ENCODE data around the gene TBC1D4.

TBC1D4 gene

DNA sequence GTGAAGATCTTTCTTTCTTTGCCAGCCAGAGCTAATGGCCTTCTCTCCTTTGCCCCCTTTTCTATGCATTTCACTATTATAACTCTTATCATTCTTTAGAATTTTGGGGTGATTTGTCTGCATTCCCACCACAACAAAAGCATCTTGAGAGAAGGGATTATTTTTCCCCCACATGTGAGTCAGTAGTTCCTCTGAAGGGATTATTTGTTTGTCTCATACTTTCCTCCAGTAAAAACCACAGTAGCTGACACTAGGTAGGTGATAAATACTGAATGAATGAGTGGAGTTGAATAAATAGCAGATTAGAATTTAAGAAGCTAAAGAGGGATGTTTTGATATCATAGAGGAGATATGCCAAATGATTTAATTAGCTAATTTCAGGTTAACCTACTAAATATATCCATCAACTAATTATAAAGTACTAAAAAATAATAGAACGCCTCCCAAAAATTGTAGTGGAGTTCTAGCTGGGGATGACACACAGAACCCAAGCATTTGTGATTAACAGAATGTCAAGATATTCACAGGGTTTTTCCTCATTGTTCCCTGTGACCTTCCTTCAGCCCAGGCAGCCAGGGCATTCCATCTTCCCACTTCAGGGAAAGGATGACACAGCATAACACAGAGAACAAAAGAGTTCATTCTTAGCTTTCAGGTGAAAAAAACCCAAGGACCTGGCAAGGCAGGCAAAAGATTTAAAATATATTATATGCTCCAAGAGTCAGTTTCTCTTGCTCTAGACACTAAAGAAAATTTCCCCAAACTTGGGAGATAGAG lies 3.5 kb upstream of the TBC1D4 start:
- no peak for DNase-seq

DNA sequence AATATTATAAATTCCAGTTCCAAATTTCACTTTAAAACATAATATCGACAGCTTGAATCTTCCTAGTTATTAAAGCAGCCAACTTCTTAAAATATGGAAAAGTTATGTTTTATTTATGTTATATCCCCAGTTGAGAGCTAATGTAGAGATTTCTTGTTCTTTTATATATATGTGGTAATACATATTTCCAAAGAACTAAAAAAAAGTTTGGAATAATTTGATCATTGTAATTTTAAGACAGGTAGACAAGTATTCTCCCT lies 781 bp upstream of the TBC1D4 start:
- DNase-seq, result no peak

DNA sequence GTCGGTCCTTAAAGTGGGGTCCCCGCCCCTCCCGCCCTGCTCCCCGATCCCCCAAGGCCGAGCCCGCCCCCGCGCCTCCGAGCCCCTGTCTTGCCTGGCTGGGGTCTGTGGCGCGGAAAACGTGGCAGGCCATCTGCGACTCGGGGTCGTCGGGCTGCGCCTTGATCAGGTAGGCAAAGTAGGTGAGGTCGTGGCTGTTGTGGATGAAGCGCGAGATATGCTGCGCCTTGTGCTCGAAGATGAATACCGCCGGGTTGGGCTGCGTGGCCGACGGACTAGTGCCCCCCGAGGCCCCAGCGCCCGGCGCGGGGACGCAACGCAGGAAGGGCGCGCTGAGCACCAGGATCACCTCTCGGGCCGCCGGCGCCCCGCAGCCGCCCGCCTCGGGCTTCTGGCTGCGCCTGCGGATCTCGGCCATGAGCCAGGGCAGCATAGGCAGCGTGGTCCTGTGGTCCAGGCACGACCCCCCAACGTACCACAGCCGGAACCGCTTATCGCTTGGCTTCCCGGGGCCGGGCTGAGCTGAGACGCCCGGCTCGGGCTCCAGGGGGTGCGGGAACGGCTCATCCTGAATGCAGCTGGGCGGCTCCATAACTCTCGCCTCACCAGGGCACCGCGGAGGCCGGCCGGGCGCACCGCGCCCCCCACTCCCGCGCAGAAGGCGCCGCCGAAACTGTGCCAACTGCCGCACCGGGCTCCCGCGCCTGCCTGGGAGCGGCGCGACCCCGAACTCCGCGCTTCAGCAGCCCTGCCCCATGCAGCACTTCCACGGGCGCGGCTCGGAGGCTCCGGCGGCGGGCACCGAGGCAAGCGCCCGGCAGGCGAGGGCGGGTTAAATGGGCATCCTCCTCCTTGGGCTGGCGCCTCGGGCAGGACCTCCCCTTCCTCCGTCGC lies 546 bp downstream of the TBC1D4 start:
- no peak for DNase-seq

DNA sequence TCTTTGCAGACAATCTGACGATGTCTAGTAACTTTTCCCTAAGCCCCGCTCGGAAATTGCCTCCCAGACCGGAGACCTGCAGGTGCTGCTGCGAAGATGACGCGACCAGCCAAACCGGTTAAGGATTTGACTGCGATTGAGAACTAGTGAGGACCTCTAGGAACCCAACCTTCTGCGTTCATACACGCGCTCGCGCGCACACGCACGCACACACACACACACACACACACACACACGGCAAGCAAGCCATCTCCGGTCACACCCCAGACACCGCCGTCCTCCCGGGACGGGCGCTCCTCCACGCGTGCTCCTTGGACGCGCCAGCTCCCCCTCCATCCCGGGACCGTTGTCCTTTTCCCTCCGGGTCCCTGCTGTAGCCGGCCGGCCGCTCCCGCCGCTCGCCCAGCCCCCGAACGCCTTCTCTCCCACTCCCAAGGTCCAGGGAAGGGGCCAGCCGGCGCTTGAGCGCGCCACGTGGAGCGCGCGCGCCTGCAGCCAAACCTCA lies 1.2 kb downstream of the TBC1D4 start:
- no peak for DNase-seq

DNA sequence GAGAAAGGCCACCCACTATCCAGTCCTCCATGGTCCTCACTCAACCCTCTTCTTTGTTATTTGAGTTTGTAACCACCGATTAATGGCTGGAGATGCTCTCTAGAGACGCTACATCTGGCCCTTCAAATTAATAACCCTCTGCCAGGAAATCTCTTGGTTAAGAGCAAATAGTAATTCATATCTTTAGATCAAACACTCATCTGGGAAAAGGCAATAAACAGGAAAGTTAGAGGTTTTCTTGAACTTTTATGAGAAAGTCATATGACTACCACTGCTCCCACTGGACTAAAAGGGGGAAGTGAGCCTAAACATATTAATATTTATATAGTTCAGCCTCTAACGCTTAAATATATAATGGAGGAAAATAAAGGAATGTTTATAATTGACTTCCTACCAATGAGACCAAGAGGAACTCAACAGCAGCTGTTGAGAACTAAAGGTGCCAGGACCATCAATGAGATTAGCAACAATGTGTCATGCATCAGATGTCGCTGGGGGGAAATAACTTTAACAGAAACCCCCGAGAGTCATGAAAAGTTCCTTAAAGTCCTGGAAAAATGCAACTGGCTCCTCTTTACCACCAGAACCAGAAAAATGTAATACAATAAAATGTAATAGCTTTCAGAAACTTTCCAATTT lies 2.7 kb downstream of the TBC1D4 start:
- DNase-seq, result no peak

DNA sequence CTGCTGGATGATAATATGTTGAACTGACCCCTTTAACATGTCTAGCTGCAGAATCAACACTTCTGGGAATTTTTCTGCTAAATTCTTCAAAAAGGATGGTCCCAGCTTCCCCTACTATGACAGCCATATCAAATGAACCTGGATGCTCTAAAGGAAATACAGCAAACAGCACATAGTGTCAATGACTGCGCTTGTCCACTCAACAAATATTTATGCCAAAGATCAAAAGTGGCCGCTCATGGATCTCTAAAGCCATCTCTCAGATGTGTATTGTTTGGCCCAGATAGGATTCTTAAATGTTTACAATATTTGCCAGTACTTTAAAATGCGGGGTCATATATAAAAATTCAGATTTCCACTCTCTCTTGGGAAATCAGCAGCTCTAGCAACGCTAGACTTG lies 3.3 kb downstream of the TBC1D4 start:
- DNase-seq, result no peak

DNA sequence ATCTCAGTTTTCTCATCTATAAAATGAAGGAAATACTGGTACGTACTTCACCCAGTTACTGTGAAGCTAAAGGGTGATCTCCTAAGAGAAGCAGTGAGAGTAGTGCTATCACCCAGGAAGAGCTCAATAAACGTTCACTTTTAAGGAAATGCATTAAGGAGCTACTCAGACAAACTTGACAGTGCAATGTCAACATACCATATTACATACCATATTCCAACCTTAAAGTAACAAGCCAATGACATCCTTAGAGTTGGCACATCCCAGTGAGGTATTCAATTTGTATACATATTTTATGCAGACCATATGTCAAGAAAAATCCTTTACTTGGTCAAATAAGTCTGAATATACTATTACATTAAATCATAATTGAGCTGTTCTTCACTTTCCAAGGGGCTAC lies 7.0 kb downstream of the TBC1D4 start:
- no peak for DNase-seq

DNA sequence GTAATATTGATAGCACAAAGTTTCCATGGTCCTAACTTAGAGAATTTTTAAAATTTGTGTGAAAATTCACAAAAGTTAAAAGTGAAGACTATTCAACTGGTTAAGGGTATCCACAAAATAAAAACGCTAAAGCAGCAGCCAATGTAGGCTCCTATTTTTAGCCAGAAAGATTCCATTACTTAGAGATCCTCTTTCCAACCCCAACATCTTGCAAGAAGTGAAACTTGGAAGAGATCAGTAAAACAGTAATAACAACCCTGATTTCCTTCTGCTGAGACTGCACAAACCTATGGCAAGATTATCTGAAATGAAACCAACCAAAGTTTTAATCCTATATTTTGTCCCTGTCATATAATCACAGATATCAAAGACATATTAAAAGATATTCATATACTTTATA lies 8.5 kb downstream of the TBC1D4 start:
- no peak for DNase-seq

DNA sequence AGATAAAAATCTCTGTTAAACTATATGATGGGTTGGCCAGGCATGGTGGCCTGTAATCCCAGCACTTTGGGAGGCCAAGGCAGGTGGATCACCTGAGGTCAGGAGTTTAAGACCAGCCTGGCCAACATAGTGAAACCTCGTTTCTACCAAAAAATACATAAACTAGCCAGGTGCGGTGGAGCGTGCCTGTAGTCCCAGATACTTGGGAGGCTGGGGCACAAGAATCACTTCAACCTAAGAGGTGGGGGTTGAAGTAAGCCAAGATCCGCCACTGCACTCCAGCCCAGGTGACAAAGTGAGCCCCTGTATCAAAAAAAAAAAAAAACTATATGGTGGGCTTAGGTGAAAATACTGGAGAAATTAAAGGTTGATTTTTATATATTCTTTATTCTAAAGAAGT lies 11.3 kb downstream of the TBC1D4 start:
- DNase-seq, result no peak

DNA sequence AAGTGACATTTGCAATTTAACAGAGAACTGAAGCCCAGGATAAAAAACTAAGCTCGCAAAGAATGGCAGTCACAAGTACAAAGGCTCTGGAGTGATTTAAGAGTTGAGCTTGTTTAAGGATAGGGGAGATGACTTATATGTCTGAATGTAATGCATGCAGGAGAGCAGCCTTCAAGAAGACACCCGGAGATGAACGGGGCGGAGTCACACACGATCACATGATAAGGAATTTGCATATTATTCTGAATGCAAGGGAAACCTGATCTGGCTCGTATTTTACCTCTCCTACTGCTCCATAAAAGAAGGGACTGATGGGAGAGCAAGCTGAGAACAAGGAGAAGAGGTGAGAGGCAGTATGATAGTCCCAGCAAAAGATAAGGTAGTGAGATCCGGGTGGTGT lies 12.9 kb downstream of the TBC1D4 start:
- DNase-seq, result no peak

DNA sequence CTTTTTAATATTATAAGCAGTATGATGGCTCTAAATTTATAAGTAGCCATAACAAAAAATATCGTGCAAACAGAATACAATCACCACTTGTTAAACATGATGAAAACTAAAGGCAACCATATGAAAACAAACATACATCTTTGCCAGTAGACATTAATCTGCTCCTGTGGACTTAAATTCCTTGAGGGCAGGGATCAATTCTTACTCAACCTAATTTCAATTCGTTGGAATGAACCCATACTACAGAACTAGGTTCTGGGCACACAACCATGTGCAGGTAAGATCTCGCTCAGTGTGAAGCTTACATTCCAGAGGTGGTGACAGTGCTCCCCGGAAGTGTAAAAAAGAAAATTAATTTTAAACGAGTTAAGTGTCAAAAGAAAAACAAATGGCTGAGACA lies 13.4 kb downstream of the TBC1D4 start:
- DNase-seq, result no peak

DNA sequence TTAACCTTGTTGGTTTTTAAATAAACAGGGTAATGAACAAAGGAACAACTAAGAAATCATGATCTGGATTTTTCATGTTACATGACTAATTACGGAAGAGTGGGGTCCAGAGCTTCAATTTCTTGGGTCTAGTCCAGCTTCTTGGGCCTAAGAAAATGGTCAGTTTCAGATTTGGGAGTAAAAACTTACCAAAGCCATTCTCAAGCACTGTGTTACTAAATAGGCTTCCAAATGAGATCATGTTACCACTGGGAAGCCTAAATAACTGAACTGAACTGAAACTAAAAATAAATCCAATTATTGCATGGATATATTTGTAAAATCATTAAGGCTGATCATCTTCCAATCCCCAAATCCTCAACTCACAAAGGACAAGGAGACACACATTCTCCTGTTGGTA lies 13.9 kb downstream of the TBC1D4 start:
- no peak for DNase-seq

DNA sequence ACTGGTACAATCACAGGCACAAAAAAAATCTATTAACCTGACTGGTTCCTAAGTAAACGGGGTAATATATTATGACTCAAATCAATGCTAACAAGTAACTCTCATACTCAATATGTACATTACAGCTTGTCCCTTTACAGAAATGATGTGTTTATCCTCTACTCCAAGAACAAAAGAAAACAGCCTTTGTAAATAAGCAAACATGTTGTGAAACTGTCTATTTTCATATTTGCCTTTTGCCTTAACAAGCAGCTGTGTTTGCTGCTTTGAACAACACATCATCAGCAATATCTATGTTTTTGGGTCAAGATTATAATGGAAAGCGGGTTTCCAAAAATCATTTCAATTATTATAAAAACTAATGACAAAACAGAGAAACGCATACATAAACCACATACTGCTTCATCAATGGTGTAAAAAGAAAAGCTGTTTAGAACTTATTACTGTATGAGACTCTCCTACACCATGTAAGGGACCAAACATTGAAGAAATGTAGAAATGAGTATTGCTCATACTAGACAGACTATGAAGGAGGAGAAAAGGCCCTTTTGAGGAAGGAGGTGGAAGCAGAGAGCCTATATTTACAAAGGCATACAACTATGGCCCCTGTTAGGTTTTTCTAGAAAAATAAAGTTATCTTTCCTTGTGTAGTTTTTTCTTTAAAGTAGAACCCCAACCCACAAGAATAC lies 14.8 kb downstream of the TBC1D4 start:
- DNase-seq, result no peak

DNA sequence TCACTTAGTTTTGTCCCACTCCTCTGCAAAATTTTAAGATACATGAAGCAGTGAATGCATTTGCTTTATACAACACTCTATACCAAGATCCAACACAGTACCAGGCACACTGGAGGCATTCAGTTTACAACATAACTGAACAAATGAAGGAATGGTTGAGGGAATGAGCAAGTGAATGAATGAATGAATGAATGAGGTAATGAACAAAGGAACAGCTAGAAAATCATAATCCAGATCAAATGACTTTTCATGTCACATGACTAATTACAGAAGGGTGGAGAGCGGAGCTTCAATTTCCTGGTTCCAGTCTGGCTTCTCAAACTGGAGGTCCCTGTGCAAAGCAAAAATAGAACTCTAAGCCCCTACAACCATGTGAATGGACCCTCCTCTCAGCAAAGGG lies 16.7 kb downstream of the TBC1D4 start:
- DNase-seq, result no peak

DNA sequence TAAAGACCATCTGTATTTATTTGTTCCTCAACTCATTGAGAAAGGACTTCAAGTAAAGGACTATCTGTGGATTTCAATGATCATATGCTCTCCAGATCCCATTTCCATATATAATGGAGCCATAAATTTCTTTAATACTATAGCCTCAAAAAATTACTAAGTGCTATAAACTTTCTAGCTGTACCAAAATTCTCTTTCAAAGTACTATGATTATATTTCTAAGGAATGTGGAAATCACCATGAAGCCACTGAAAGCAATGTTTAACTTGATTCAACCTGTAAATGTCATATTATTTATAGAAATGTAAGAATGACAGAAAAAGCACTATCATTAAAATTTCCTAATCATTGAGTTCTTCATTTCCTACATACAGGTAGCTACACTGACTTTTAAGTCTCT lies 20.7 kb downstream of the TBC1D4 start:
- no peak for DNase-seq

DNA sequence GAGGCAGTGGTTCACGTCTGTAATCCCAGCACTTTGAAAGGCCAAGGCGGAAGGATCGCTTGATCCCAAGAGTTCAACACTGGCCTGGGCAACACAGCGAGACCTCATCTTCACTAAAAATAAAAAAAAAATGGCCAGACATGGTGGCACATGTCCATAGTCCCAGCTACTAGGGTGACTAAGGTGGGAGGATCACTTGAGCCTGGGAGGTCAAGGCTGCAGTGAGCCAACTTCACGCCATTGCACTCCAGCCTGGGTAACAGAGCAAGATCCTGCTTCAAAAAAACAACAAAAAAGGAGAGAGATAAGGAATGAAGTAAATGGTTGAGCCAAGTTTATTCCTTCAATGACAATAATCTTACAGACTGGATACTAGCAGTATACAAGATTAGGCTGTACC lies 21.3 kb downstream of the TBC1D4 start:
- DNase-seq, result no peak

DNA sequence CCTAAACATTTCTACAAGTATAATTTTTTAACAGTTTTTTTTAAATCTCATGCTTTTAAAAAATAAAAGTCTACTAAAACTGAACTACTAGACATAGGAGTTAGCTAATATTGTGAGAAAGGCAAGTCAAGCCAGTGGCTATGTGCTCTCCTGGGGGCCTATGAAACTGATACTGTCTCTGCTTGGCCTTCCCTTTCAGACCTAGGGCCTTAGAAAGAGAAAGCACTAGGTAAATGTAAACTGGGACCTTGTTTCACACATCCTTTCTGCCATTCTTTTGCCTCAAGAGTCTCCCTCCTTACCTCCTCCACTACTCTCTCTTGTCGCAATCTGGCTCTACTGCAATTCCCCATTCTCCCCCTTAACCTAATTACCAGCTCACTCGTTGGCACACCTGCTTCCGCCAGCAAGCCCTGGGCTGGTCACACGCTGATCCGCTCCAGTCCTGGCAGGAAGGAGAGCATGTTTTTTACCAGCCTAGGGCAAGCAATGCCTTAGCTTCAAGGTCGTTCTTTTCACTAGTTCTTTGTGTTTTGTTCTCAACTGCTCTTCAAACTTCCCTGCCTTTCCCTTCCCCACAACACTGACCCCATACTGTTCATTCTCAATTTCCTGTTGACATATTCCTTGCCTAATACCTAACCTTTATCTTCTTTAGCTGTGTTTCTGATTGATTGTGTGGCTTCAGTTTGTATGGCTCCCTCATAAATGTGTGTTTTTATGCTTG lies 23.1 kb downstream of the TBC1D4 start:
- peak; percentile 34 for DNase-seq

DNA sequence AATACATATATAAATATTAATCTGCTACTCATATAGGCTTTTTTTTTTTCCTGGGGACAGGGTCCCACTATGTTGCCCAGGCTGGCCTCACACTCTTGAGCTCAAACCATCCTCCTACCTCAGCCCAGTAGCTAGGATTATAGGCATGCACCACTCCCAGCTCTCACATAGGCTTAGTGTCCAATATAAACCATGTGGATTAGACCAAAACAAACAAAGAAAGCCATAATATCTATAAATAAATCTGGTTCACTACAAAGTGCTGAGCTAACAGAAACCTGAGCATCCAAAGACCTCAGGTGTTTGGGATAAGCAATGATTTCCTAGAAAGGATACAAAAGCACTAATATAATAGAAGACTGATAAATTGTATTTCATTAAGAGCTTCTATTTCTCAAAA lies 26.0 kb downstream of the TBC1D4 start:
- DNase-seq, result no peak

DNA sequence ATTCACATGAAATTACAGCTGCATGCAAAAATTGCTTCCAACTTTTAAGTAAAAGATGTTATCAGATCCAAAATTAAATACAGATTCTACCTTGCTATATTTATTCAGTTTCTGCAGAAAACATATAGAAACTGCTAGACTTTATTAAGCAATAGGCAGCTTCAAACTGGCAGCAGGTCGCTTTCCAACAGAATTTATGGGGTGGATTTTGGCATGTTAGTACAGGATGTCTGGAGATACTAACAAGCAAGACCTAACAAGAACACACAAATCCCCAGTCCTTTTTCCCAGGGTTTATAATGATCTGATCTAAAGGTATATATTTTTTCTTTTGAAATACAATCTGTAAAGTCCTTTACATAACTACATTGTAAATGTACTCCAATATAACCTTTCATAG lies 27.5 kb downstream of the TBC1D4 start:
- DNase-seq, result no peak

DNA sequence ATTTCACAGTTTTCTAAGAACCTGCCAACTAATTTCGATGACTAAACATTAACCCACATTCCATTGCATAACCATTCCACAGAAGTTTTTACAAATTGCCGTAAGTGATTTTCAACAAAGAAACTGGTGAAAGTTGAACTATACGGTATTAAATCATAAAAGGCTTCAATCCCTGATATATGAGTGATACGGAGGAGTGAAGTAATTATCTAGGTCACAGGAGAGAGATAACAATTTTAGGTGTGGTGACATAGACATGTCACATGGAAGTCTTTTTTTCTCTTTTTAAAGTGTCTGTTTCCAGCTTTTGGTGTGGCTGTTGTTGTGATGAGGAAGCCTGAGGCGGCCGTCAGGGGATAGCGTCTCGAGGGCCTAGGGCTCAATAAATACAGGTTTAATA lies 29.4 kb downstream of the TBC1D4 start:
- DNase-seq, result no peak

DNA sequence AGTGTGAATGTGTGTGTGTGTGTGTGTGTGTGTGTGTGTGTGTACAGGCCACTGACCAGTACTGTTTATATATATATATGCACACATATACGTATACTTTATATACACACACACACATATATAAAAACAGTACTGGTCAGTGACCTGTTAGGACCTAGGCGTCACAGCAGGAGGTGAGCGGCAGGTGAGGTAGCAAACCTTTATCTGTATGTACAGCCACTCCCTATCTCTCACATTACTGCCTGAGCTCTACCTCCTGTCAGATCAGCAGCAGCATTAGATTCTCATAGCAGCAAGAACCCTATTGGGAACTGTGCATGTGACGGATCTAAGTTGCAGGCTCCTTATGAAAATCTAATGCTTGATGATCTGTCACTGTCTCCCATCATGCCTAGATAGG lies 34.5 kb downstream of the TBC1D4 start:
- DNase-seq, result no peak

DNA sequence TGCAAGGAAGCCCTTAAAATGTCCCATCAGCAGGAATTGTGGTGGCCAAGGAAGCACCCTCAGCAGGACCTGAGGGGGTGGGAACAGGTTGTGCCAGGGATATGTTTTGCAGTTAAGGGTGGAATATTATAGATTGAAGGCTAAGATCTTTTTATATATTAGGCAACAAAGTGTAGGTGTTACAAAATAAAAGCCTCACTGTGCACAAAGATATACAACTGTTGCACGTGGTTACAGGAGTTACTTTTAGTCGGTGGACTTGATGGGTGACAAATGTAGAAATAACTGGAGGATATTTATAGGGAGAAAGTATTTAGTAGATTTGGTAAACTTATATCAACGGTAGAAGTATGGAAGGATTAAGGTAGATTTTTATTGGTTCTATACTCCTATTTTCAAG lies 35.1 kb downstream of the TBC1D4 start:
- no peak for DNase-seq

Measured in NCI-H2081 treated with DMSO at 0.1 percent for 48 hours (cell line).